Endothelial cell (in vitro differentiated cells): ENCODE measurements around the gene USF1. TPM values are rescaled to one million over a fixed set of nuclear protein-coding genes. Genes with fewer than 3 reads are reported as not detected.
A peak's percentile ranks its signal among the peaks of the same experiment; 100 is the strongest.

ENCODE experiments used
- DNase-seq: peaks from one replicate; pipeline ENCODE4 v3.0.0; 2021; ENCODE audit warnings: low spot score
- H3K27ac Mint-ChIP-seq: one replicate; pipeline ENCODE4 v1.8.0; 2021; ENCODE audit warnings: mixed read lengths, inconsistent platforms; ENCODE audit not compliant: unreplicated experiment
- H3K27me3 Mint-ChIP-seq: one replicate; pipeline ENCODE4 v1.8.0; 2021; ENCODE audit warnings: mild to moderate bottlenecking, moderate library complexity, mixed read lengths, inconsistent platforms; ENCODE audit not compliant: unreplicated experiment
- H3K36me3 Mint-ChIP-seq: one replicate; pipeline ENCODE4 v1.8.0; 2021; ENCODE audit warnings: mild to moderate bottlenecking, low read depth, mixed read lengths, inconsistent platforms; ENCODE audit not compliant: unreplicated experiment
- H3K4me1 Mint-ChIP-seq: one replicate; pipeline ENCODE4 v1.8.0; 2021; ENCODE audit warnings: mild to moderate bottlenecking, mixed read lengths, inconsistent platforms; ENCODE audit not compliant: unreplicated experiment
- H3K4me3 Mint-ChIP-seq: one replicate; pipeline ENCODE4 v1.8.0; 2021; ENCODE audit warnings: mild to moderate bottlenecking, mixed read lengths, inconsistent platforms; ENCODE audit not compliant: unreplicated experiment
- H3K9me3 Mint-ChIP-seq: one replicate; pipeline ENCODE4 v1.8.0; 2021; ENCODE audit warnings: mixed read lengths, inconsistent platforms; ENCODE audit not compliant: unreplicated experiment
- CTCF ChIP-seq: fragments of 200-600 bp; sonication (generic); IDR thresholded peaks from one replicate; pipeline ENCODE4 v1.5.0; 2021; ENCODE audit warnings: antibody characterized with exemption; ENCODE audit not compliant: unreplicated experiment
- total RNA-seq: library from RNA; stranded (reverse); fragmentation: NEBNext Ultra II Directional; extraction: Animal tissue kit (Norgen Biotek cat#: 25700); gene quantifications from one replicate; pipeline ENCODE4 v1.2.1, GENCODE V29; 2021; ENCODE audit not compliant: unreplicated experiment

USF1 gene
- total RNA-seq, 1 donor from 2014 or later: 121 TPM

- Mint-ChIP-seq H3K36me3 (peaks cover 53% of the 10 kb centered on the region), H3K9me3 (no peaks in the 10 kb centered on the region), H3K27ac (peak overlapping the region; percentile 19), H3K27me3 (peaks cover 15% of the 10 kb centered on the region), H3K4me3 (peak overlapping the region; percentile 37), H3K4me1 (peaks cover 57% of the 10 kb centered on the region)
- no peak for DNase-seq
- no peak for TF ChIP-seq CTCF
These were observed 44.3 kb downstream of the USF1 start for GRCh38 chr1:161001525-161001924.

- Mint-ChIP-seq H3K27me3 (peaks cover 12% of the 10 kb centered on the region), H3K27ac (peak overlapping the region; percentile 27), H3K4me1 (peaks cover 55% of the 10 kb centered on the region), H3K36me3 (peaks cover 52% of the 10 kb centered on the region), H3K9me3 (no peaks in the 10 kb centered on the region), H3K4me3 (peak overlapping the region; percentile 39)
- TF ChIP-seq CTCF: no peak
- DNase-seq: no peak
These were observed 44.9 kb downstream of the USF1 start for GRCh38 chr1:161000736-161001480.

- H3K9me3 Mint-ChIP-seq: no peaks in the 10 kb centered on the region
- H3K27ac Mint-ChIP-seq: peak overlapping the region; percentile 99
- no peak for TF ChIP-seq CTCF
- no peak for DNase-seq
- peaks cover 60% of the 10 kb centered on the region for H3K4me1 Mint-ChIP-seq
- peak overlapping the region; percentile 29 for H3K4me3 Mint-ChIP-seq
- peaks cover 12% of the 10 kb centered on the region for H3K27me3 Mint-ChIP-seq
- H3K36me3 Mint-ChIP-seq: peaks cover 58% of the 10 kb centered on the region
These were observed 46.4 kb downstream of the USF1 start for GRCh38 chr1:160999376-160999775.

GRCh38 chr1:160997323-160998038 lies 48.3 kb downstream of the USF1 start:
- peaks cover 58% of the 10 kb centered on the region for H3K36me3 Mint-ChIP-seq

More at GRCh38 chr1:160997323-160998038, 48.3 kb downstream of the USF1 start:
- Mint-ChIP-seq H3K27ac (peak overlapping the region; percentile 99), H3K9me3 (no peaks in the 10 kb centered on the region), H3K27me3 (peaks cover 16% of the 10 kb centered on the region), H3K4me3 (peak overlapping the region; percentile 40), H3K4me1 (peaks cover 60% of the 10 kb centered on the region)
- peak; percentile 71 for DNase-seq
- peak; percentile 63 for TF ChIP-seq CTCF
